Fibroblast of peridontal ligament (primary cell): ENCODE data around the gene CSF1.
A peak's percentile ranks its signal among the peaks of the same experiment; 100 is the strongest.
"Not testable (repeated sequence)": the region's sequence is repeated elsewhere in the genome, so short reads cannot be mapped to it uniquely, and the experiment has no call there.

Experiments used
- DNase-seq: peaks from one replicate; pipeline ENCODE4 v3.0.0-alpha.2; 2010; ENCODE audit errors: extremely low read depth

CSF1 gene

DNA sequence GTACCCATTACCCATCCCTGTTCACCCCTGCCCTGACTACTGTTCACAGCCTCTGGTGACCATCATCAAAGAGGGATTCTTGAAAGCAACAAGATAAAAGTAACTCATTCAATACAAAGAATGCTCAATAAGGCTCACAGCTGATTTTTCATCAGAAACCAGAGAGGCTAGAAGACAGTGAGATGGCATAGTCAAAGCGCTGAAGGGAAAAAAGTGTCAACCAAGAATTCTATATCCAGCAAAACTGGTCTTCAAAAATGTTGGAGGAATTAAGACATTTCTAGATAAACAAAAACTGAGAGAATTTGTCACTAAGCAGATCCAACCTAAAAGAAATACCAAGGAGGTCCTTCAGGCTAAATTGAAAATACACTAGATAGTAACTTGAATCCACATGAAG lies 27.1 kb downstream of the CSF1 start:
- DNase-seq: no peak

DNA sequence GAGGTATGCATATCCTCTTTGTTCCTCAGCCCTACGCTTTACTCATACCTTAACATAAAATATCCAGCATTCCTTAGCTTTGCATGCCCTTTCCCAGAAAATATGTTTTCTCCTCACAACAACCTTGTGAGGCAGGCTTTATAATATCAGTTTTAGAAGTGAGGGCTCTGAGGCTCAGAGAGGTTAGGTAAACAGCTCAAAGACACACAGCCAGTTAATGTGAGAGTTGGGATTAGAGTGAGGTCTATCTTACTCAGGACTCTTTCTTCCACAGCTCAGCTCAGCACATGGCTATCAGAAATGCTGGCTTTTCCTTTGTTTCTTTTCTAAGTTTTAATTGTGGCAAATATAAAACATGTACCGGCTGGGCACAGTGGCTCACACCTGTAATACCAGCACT lies 27.9 kb downstream of the CSF1 start:
- DNase-seq: no peak

DNA sequence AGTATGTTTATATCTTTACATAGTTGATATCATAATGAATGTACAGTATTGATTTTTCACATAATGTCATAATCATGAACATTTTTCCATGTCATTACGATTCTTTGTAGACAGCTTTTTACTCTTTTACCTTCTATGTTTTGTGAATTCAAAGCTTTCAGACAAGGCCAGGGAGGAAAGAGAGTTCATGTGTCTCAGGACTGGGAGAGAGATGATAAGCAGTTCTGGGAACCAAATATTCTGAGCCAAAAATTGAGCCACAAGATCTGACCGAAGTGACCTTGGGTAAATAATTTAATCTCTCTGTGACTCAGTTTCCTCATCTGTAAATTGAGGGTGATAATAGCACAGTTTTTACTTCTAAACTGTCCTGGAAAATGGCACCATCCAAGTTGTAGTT lies 31.8 kb downstream of the CSF1 start:
- no peak for DNase-seq

DNA sequence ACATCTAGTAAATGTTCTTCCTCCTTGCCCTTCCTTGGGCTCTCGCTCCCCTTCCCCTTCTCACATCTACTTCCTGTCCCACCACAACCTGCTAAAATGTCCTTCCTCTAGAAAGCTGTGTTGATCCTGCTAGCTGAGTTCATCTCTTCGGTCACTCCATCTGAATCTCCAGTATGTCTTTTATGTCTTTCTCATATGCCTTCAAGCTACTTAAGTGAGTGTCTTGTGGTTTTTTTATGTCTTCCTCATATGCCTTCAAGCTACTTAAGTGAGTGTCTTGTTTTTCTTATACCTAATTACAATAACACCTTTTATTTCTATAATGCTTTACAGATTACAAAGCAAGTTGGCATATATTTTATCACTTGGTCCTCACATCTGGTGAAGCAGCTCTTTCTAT lies 33.9 kb downstream of the CSF1 start:
- no peak for DNase-seq

DNA sequence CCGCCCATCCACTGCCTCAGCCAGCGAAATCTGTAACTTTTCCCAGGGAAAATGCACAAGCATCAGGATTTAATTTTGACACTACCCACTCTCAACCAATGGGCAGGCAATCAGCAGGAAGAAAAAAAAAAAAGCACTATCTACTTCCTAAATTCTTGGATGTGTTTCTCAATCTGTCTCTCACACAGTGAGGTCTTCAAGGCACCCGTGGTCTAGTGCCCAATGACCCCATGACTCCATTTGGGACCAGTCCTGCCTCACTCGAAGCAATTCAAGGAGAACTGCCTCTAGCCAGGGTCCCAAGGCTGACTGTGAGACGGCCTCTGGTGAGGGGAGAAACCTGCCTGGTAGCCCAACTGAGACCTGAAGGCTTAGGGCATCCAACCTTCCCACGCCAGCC lies 35.9 kb downstream of the CSF1 start:
- DNase-seq: peak; percentile 33

DNA sequence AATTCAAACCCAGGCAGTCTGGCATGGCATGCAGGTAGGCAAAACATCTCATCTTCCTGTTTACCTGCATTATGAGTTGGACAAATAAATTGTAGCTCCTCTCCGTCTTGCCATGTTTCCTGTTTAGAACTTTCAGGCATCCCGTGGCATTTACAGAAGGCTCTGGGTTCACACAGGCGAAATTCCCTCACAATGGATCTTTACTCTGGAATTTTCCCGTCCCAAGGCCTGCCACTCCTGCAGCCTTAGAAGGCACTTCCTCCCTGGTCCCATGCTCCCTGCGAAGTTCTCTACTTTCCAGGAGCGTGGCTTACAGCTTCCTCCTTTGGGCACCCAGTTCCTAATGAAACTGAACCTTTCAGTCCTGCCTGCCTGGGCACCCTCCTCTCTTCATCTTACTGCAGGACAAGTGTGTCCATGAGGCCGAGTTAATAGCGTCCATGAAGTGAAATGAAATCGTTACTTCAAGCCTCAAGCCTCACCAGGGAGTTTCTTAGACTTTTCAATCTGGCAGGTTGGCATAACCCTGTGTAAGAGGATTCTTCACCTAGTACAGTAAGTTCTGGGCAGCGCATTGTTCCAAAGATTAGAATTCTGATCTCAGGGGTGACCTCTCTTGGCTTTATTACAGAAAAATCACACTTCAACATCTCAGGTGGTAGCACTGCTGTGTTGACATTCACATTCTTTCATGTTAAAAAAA lies 37.1 kb downstream of the CSF1 start:
- DNase-seq: no peak

DNA sequence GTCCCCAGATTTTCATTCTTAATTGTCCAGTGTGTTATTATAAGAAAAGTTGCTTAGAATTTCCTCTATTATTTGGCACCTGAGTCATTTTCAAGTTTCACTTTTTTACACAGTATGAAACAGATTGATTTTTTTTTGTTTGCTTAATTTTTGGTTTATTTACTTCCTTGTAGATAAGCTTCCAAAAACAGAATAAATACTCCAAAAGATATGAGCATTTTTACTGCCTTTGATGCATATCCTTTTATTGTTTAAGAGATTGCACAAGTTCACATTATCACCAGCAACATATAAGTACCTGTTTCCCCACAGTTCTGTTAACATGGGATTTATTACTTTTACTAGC lies 37.6 kb downstream of the CSF1 start:
- no peak for DNase-seq

DNA sequence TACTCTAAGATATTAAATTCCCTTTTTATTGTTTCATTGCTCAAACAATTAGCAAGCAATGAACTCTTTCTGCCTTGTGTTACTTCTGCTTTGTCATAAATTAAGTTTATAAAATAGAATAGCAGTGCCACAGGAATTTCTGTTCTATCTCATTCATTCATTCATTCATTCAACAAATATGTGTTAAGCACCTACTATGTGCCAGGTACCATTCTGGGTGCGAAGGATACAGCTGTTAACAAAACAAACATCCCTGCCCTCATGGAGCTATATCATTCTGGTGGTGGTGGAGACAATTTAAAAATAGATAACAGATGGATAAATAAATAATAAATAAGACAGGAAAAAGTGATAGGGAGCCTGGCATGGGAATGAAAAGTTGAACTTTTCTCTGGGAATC lies 39.4 kb downstream of the CSF1 start:
- no peak for DNase-seq

DNA sequence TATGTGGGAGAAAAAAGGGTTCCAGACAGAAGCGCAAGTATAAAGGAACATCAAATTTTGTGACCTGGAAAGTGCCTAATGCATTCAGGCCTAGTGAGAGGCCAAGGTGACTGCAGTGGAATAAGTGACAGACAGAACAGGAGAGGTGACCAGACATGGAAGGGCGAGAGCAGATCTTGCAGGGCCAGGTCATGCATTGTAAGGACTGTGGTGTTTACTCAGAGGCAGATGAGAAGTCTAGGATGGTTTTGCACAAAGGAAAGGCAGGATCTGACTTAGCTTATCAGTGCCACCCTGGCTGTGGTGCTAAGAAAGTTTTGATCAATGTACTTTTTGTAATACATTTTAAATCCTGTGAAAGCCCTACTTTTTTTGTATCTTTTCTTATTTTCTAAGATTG lies 39.9 kb downstream of the CSF1 start:
- no peak for DNase-seq

DNA sequence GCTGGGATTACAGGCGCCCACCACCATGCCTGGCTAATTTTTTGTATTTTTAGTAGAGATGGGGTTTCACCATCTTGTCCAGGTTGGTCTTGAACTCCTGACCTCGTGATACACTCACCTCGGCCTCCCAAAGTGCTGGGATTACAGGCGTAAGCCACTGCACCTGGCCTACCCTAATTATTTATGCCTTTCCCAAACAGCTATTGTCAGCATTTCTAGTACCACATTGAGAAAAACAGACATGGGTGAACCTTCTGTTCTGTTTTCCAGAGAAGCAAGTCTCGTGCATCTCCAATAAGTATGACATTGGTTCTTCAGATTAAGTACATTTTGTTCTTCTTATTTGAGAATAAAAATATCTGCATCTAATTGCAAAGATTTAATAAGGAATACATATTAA lies 40.9 kb downstream of the CSF1 start:
- not testable (repeated sequence) for DNase-seq

DNA sequence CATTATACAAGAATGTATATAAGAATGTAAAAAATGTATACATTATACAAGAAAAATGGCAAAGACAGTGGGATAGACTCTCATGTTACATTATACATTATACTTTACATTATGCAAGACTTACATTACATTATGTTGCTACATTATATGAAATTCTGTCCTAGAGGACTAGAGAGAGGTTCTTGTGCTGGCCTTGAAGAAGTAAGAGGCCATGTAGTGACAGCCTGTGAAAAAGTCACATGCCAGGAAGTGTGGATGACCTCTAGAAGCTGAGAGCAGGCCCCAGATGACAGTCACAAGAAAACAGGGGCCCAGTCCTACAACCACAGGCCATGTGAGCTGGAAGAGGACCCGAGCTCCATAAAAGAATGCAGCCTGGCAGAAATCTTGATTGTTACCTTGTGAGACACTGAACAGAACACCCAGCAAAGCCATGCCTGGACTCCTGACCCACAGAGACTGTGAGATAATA lies 43.4 kb downstream of the CSF1 start:
- no peak for DNase-seq

DNA sequence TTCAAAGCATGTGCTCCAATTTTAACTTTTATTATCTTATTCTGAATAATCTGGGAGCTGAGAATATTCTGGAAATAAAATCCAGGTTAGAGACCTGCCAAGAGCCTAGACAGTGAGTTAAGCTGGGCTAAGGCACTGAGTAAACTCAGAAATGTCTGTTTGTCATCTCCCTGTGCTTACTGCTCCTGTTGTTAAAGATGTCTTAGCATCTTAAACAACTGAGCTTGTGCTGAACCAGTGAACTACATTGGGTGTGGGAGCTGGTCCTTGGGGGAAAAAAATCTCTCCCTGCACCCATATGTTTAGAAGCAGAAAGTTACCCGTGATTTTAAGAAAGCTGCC lies 49.0 kb downstream of the CSF1 start:
- no peak for DNase-seq

DNA sequence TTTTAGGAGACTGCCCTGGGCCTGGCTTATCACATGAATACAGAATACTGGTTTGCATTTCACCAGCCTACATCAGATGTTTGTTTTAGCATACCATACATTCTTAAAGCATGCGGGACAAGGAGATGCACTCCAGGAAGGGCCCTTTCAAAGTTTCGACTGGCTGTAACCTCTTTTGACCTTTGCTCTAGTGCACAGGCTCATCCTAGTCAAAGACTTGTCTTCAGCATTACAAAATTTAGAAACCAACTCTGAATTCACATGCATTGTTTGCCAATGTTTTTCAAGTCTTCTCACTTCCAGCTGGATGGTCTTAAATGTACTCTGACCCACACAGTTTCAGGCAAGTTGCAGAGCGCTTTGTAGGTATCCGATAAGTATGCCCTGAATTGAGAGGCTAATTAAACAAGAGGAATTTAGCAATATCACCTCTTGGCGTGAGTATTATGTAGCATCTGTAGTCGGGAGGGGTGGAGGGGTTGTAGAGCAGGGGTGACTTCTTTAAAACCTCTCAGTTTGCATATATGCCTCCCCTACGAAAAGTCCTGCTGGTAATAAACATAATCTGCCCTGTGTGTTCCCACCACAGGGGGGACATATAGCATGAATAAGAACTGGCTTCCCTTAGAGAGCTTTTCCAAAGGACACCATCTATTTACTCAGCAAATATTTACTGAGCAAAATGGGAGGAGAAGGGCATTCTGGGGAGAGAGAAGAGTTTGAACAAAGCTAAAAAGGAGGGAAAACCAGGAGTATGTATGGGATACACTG lies 49.5 kb downstream of the CSF1 start:
- peak; percentile 87 for DNase-seq

DNA sequence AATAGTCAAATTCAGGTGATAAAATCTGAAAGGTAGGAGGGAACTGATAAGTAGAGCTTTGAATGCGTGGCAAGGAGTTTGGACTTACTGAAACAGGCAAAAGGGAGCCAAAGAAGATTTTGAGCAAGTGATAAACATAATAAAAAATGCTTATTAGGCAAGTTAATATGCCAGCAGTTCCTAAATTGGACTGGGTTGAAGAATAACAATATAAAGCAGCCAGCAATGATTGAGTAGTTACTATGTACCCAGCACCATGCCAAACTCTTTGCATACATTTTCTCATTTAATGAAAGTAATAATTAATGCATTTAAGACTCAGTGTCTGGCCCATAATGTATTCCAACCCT lies 50.1 kb downstream of the CSF1 start:
- no peak for DNase-seq

DNA sequence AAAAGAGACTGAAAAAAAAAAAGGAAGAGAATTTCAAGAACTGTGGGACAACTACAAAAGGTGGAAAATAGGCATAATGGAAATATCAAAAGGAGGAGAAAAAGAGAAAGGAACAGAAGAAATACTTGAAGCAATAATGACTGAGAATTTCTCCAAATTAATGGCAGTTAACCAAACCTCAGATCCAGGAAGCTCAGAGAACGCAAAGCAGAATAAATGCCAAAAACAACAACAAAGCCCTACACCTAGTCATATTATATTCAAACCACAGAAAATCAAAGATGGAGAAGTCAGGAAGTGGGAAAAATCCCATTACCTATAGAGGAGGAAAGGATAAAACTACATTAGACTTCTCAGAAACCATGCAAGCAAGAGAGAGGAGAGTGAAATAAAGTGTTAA lies 53.2 kb downstream of the CSF1 start:
- no peak for DNase-seq

DNA sequence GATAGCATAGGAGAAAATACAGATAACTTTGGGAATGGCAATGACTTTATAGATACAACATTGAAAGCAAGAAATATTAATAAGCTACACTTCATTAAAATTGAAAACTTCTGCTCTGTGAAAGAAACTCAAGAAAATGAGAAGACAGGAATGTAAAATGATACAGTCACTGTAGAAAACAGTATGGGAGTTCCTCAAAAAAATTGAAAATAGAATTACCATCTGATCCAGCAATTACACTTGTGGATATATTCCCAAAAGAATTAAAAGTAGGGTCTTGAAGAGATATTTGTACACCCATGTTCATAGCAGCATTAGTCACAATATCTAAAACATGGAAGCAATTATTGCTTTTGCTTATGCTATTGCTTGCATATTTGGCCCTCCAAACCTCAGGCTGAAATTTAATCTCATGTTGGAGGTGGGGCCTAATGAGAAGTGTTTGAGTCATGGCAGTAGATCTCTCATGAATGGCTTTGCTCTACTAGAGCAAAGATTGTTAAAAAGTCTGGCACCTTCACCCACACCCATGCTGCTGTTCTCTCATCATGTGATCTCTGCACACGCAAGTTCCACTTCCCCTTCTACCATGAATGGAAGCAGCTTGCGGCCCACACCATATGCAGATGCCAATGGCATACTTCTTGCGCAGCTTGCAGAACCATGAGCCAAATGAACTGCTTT lies 58.6 kb downstream of the CSF1 start:
- peak; percentile 93 for DNase-seq

DNA sequence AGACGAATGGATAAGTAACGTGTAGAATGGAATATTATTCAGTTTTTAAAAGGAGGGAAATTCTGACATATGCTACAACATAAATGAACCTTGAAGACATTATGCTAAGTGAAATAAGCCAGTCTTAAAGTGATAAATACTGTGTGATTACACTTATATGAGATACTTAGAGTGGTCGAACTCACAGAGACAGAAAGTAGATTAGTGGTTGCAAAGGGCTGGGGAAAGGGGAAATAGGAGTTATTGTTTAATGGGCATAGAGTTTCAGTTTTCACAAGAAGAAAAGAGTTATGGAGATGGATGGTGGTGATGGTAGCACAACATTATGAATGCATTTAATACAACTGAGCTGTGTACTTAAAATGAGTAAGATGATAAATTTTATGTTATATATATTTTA lies 59.3 kb downstream of the CSF1 start:
- no peak for DNase-seq

DNA sequence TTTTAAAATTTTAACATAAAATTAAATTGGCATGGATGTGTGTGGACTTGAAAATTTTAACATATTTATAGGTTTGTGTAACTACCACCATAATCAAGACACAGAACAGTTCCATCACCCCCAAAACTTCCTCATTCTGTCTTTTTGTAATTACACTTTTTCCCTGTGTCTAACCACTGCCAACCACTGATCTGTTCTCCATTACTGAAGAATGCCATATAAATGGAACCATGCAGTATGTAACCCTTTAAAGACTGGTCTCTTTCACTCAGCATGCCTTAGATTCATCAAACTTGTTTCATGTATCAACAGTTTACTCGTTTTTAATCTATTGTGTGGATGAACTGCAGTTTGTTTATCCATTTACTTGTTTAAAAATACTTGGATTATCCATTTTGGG lies 60.9 kb downstream of the CSF1 start:
- peak; percentile 54 for DNase-seq

DNA sequence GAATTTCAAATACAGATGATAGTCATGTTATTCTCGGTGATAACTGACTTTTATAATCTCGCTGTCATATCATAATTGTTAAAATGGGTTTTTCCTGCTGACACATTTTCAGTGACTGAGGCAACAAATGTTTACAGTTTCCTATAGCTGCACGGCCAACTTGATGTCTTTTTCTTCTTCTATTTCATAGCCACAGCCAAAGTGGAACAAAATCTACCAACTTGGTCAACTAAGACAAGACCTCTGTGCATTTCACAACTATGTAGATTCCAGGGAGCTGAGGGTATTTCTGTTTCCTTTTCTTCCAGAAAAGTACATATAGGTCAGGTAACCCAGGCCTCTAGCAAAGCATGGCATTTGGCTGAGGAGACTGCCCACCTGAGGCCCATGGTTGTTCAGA lies 63.5 kb downstream of the CSF1 start:
- DNase-seq: no peak

DNA sequence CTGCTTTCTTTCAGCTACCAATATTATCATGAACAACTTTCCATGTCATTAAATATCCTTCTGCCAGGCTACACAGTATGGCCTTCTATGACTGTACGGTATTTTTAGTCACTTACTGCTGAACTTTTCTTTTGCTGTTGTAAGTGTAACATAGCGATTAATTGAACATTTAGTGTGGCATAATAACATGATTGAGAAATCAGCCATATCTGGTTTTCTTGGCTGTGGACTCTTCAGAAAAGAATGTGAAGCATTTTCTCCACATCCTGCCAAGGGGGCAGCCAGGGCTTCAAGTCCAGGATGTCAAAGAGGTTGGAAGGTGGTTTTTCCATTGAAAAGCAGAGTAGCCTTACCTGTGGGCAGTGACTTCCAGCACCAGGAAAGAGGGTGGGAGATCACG lies 65.1 kb downstream of the CSF1 start:
- DNase-seq: peak; percentile 83

DNA sequence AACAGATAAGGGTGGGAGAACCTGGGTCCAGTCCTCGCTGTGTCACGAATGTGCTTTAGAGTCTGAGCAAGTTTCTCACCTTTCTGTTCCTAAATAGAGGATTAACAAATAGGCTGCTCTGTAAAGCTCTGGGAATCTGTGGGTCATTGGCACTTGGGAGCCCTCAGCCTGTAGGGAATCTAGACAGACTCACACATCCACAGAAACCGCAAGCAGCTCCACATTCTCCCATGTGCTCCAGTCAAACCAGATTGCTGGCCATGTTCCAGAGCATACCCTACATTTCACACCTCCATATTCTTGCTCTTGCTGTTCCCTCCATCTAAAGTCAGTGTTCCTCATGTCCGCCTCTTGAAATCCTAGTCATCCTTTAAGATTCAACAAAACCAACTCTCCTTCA lies 66.1 kb downstream of the CSF1 start:
- DNase-seq: no peak

DNA sequence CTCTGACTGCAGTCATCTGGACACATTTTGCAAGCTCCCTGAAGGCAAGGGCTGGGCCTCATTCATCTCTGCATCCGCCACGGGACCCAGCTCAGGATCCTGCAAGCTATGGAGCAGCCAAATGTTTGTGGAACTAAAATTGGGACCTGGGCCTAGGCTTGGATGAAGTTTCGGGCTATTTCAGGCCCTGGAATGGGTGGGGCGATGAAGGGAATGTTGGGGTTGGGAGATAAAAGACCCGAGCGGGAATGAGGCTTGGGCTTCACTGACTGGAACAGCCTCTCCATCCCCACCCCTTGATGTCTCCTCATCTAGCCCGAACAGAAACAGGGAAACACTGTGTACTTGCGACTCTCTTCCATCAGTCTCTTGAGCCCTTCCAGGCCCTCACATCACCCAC lies 66.6 kb downstream of the CSF1 start:
- DNase-seq: no peak

DNA sequence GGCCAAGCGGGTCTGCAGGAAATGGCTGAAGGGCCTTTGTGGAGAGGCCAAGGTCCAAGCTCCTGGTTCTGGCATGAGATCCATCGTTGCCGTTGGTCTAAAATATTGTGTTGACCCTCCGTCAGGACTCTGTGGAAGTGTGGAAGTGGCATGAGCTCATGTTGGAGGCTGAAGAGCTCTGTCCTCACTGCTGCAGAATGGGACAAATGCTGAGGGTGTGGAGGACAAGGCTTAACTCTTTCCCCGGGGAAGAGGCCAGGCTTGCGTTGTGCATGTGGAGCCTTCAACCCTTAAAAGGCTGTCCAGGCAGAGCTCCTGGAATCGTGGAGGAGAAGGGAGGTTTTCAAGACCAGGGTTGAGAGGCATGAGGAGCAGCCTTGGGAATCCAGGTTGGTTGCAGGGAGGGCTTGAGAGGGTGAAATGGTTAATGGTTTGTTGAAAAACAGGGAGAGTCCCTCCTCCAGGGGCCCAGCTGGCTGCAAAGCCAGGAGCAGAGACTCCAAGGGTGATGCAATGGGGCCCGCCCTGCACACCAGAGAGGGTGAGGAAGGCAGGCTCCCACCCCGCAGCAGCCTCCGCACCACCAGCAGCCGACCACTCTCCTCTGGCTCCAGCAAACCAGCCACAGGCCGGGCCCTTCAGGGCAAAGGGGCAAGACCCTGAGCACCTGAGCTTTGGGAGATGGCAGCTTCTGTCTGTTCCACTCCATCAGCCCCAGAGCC lies 67.2 kb downstream of the CSF1 start:
- DNase-seq: no peak
